Endodermal cell (in vitro differentiated cells): ENCODE results near the gene SLC52A3. TPM values are rescaled to one million over a fixed set of nuclear protein-coding genes. Genes with fewer than 3 reads are reported as not detected.
"Not testable (repeated sequence)": the region's sequence is repeated elsewhere in the genome, so short reads cannot be mapped to it uniquely, and the experiment has no call there.

Experiments
- DNase-seq: peaks from one replicate; pipeline ENCODE4 v3.0.0-alpha.2; 2017
- H3K27ac ChIP-seq: 2 replicates; pipeline ENCODE4 v1.5.1; 2013; ENCODE audit warnings: mild to moderate bottlenecking, low read depth, low read length, moderate library complexity
- H3K27me3 ChIP-seq: 2 replicates; pipeline ENCODE4 v1.6.1; 2013; ENCODE audit warnings: mild to moderate bottlenecking, low read length, moderate library complexity; ENCODE audit not compliant: insufficient read depth, control insufficient read depth, poor library complexity, severe bottlenecking
- H3K36me3 ChIP-seq: 2 replicates; pipeline ENCODE4 v1.7.0; 2013; ENCODE audit warnings: mild to moderate bottlenecking, low read length, moderate library complexity; ENCODE audit not compliant: control insufficient read depth, insufficient read depth
- H3K4me1 ChIP-seq: one replicate; pipeline ENCODE4 v1.7.0; 2013; ENCODE audit warnings: low read length; ENCODE audit not compliant: control insufficient read depth, insufficient read depth
- H3K4me3 ChIP-seq: 2 replicates; pipeline ENCODE4 v1.5.1; 2013; ENCODE audit warnings: mild to moderate bottlenecking, low read length, moderate library complexity
- H3K9ac ChIP-seq: 2 replicates; pipeline ENCODE4 v1.6.1; 2013; ENCODE audit warnings: mild to moderate bottlenecking, low read length, moderate library complexity; ENCODE audit not compliant: poor library complexity, severe bottlenecking; ENCODE audit errors: extremely low read depth
- H3K9me3 ChIP-seq: 2 replicates; pipeline ENCODE4 v1.6.1; 2013; ENCODE audit warnings: mild to moderate bottlenecking, low read length, moderate library complexity; ENCODE audit not compliant: control insufficient read depth
- H3K27ac Mint-ChIP-seq: 2 replicates; pipeline ENCODE4 v1.8.0; 2020; ENCODE audit warnings: mixed read lengths
- H3K27me3 Mint-ChIP-seq: 2 replicates; pipeline ENCODE4 v1.8.0; 2021; ENCODE audit warnings: mild to moderate bottlenecking, mixed read lengths; ENCODE audit not compliant: insufficient read depth
- H3K36me3 Mint-ChIP-seq: 2 replicates; pipeline ENCODE4 v1.8.0; 2020; ENCODE audit warnings: low read depth, mixed read lengths
- H3K4me1 Mint-ChIP-seq: 2 replicates; pipeline ENCODE4 v1.8.0; 2020; ENCODE audit warnings: mixed read lengths
- H3K4me3 Mint-ChIP-seq: 2 replicates; pipeline ENCODE4 v1.8.0; 2020; ENCODE audit warnings: mild to moderate bottlenecking, moderate library complexity, mixed read lengths
- H3K9me3 Mint-ChIP-seq: 2 replicates; pipeline ENCODE4 v1.8.0; 2020; ENCODE audit warnings: mild to moderate bottlenecking, mixed read lengths
- CTCF ChIP-seq: fragments of 200-600 bp; sonication (generic); conservative IDR thresholded peaks from 2 replicates; pipeline ENCODE4 v1.5.0; 2021; ENCODE audit warnings: antibody characterized with exemption, mild to moderate bottlenecking
- WGBS, 2 experiments: methylation state at CpG; one replicate each; pipeline versions ENCODE4 v1.1.5 to v1.1.7; 2013; ENCODE audit warnings: missing lambda C conversion rate in 2 of 2, mixed read lengths in 1 of 2; ENCODE audit not compliant: insufficient coverage in 1 of 2, insufficient read length in 1 of 2; 5-methylcytosine and 5-hydroxymethylcytosine counted together
- total RNA-seq, 2 donors: library from RNA; stranded (reverse); fragmentation: NEBNext Ultra II Directional in 1 of 2; extraction: Animal tissue kit (Norgen Biotek cat#: 25700) in 1 of 2; gene quantifications; 2 replicates in 1 of 2; 3 replicates in 1 of 2; pipeline ENCODE4 v1.2.1, GENCODE V29; 2021

SLC52A3 gene
- total RNA-seq, 2 donors from 2014 or later = 3.1 to 5.7 TPM

GRCh38 chr20:801678-802077 lies 33.4 kb upstream of the SLC52A3 start:
- Histone ChIP-seq H3K4me1 (peaks cover 5% of the 10 kb centered on the region), H3K4me3 (no peak overlapping the region), H3K9ac (no peak overlapping the region), H3K27ac (no peak overlapping the region), H3K36me3 (no peaks in the 10 kb centered on the region), H3K27me3 (no peaks in the 10 kb centered on the region), H3K9me3 (peaks cover 78% of the 10 kb centered on the region)
- Mint-ChIP-seq H3K9me3 (peaks cover 75% of the 10 kb centered on the region), H3K4me3 (no peak overlapping the region), H3K36me3 (no peaks in the 10 kb centered on the region), H3K4me1 (peaks cover 2% of the 10 kb centered on the region), H3K27ac (no peak overlapping the region), H3K27me3 (peaks cover 3% of the 10 kb centered on the region)
- TF ChIP-seq CTCF = no peak
- DNase-seq = no peak
- WGBS, 2 experiments = 88 to 100% methylated on average over 1 to 3 of the region's 3 CpGs

- WGBS, 2 experiments = 89 to 93% methylated on average over 3 of the region's 7 CpGs
- H3K27ac ChIP-seq, H3K4me3 ChIP-seq: not testable (repeated sequence)
Observed at GRCh38 chr20:800026-800425, 31.7 kb upstream of the SLC52A3 start.

GRCh38 chr20:798746-799145 lies 30.4 kb upstream of the SLC52A3 start:
- WGBS, 2 experiments = 91 to 95% methylated on average over 2 to 5 of the region's 5 CpGs
- H3K27ac ChIP-seq, H3K27me3 Mint-ChIP-seq, H3K4me1 Mint-ChIP-seq, H3K4me3 Mint-ChIP-seq, DNase-seq, H3K27me3 ChIP-seq, H3K36me3 Mint-ChIP-seq, H3K4me1 ChIP-seq, H3K27ac Mint-ChIP-seq, H3K36me3 ChIP-seq, H3K9ac ChIP-seq: not testable (repeated sequence)
- H3K9me3 ChIP-seq = peaks cover 83% of the 10 kb centered on the region
- peaks cover 77% of the 10 kb centered on the region for H3K9me3 Mint-ChIP-seq
- H3K4me3 ChIP-seq = peak overlapping the region; percentile 6

More at GRCh38 chr20:800026-800425, 31.7 kb upstream of the SLC52A3 start:
- not testable (repeated sequence) for H3K4me1 ChIP-seq, H3K4me1 Mint-ChIP-seq, H3K27me3 ChIP-seq, H3K36me3 ChIP-seq, H3K36me3 Mint-ChIP-seq, DNase-seq, H3K27ac Mint-ChIP-seq, H3K9ac ChIP-seq, H3K4me3 Mint-ChIP-seq, H3K27me3 Mint-ChIP-seq
- peaks cover 83% of the 10 kb centered on the region for H3K9me3 ChIP-seq
- H3K9me3 Mint-ChIP-seq = peaks cover 78% of the 10 kb centered on the region

GRCh38 chr20:796921-797320 lies 28.6 kb upstream of the SLC52A3 start:
- WGBS, 2 experiments = 89% methylated on average over 3 of the region's 3 CpGs; no CpG with 5 or more reads in 1 of the 2 experiments
- H3K27me3 ChIP-seq = no peaks in the 10 kb centered on the region
- Mint-ChIP-seq H3K36me3 (peaks cover 6% of the 10 kb centered on the region), H3K9me3 (peaks cover 77% of the 10 kb centered on the region), H3K27ac (no peak overlapping the region), H3K4me1 (peaks cover 2% of the 10 kb centered on the region), H3K27me3 (peaks cover 4% of the 10 kb centered on the region), H3K4me3 (no peak overlapping the region)
- no peak overlapping the region for H3K9ac ChIP-seq
- no peaks in the 10 kb centered on the region for H3K36me3 ChIP-seq
- H3K4me3 ChIP-seq = no peak overlapping the region
- no peak overlapping the region for H3K27ac ChIP-seq
- DNase-seq = no peak
- peaks cover 82% of the 10 kb centered on the region for H3K9me3 ChIP-seq
- no peak for TF ChIP-seq CTCF
- H3K4me1 ChIP-seq = peaks cover 5% of the 10 kb centered on the region
